GM12801 (cell line): ENCODE measurements around the gene UGT1A4.

Experiments used
- TF ChIP-seq, protein P1 (sequence below): IDR thresholded peaks from one replicate; pipeline ENCODE4 v1.5.1; 2011; ENCODE audit warnings: control low read depth; ENCODE audit not compliant: insufficient read length; ENCODE audit errors: extremely low read depth

The UGT1A4 gene

GRCh38 chr2:233689501-233689900 is 29.0 kb upstream of the UGT1A4 start:
- TF ChIP-seq, protein P1, sequence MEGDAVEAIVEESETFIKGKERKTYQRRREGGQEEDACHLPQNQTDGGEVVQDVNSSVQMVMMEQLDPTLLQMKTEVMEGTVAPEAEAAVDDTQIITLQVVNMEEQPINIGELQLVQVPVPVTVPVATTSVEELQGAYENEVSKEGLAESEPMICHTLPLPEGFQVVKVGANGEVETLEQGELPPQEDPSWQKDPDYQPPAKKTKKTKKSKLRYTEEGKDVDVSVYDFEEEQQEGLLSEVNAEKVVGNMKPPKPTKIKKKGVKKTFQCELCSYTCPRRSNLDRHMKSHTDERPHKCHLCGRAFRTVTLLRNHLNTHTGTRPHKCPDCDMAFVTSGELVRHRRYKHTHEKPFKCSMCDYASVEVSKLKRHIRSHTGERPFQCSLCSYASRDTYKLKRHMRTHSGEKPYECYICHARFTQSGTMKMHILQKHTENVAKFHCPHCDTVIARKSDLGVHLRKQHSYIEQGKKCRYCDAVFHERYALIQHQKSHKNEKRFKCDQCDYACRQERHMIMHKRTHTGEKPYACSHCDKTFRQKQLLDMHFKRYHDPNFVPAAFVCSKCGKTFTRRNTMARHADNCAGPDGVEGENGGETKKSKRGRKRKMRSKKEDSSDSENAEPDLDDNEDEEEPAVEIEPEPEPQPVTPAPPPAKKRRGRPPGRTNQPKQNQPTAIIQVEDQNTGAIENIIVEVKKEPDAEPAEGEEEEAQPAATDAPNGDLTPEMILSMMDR = no peak

DNA sequence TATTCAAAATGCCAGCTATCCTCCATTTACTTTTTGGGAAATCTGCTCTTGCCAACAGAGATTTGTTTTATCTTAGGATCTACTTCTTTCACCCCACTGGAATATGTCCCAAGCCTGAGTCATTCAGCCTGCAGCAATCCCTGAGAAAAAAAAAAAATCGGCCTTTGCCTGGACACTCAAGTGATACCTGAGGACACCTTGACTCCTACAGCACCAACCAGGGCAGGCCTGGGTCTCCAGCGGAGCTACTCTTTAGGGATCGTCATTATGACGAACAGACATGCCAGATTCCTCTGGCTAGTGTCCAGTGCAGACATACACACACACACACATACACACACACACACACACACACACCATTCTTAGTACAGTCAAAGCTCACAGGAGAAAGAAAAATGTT is 28.1 kb upstream of the UGT1A4 start:
- TF ChIP-seq, protein P1 = no peak

- TF ChIP-seq, protein P1 = no peak
Observed at GRCh38 chr2:233691443-233692433, 26.8 kb upstream of the UGT1A4 start.

GRCh38 chr2:233692648-233693047 is 25.9 kb upstream of the UGT1A4 start, which contains the start of gene UGT1A6:
UGT1A6 (plus strand) TSS chr2:233692890; CDS start chr2:233693005, 115 bp downstream.
- TF ChIP-seq, protein P1 = no peak

GRCh38 chr2:233693963-233694362 is 24.6 kb upstream of the UGT1A4 start:
- TF ChIP-seq, protein P1 = no peak

GRCh38 chr2:233698740-233699139 is 19.8 kb upstream of the UGT1A4 start:
- TF ChIP-seq, protein P1 = no peak

- TF ChIP-seq, protein P1 = no peak
Observed at GRCh38 chr2:233699424-233700027, 19.0 kb upstream of the UGT1A4 start.
